HepG2 (cell line): ENCODE results near the gene SH2D3A. TPM values are rescaled to one million over a fixed set of nuclear protein-coding genes. Genes with fewer than 3 reads are reported as not detected.

Experiments used
- CCAR2 ChIP-seq: fragments of 200-400 bp; formaldehyde crosslinking; optimal IDR thresholded peaks from 2 replicates; pipeline ENCODE3; 2018; ENCODE audit warnings: low read depth, mild to moderate bottlenecking, low read length, moderate library complexity
- FOXK1 ChIP-seq: sonication (generic); formaldehyde crosslinking; IDR thresholded peaks from 2 replicates; pipeline ENCODE4 v1.4.0; 2020; ENCODE audit warnings: low read depth, missing genetic modification reagents, borderline replicate concordance
- GTF3A ChIP-seq: sonication (generic); formaldehyde crosslinking; conservative IDR thresholded peaks from 2 replicates; pipeline ENCODE4 v1.4.0; 2020; ENCODE audit warnings: mild to moderate bottlenecking, missing genetic modification reagents
- MLXIP ChIP-seq: sonication (generic); formaldehyde crosslinking; IDR thresholded peaks from 2 replicates; pipeline ENCODE4 v1.9.0; 2021; ENCODE audit warnings: missing genetic modification reagents, borderline replicate concordance
- NONO ChIP-seq, 2 experiments: fragments of 450-650 bp in 1 of 2; sonication (generic) in 1 of 2; formaldehyde crosslinking in 1 of 2; IDR thresholded peaks in 1 of 2; conservative IDR thresholded peaks in 1 of 2; 2 replicates each; pipeline versions ENCODE4 v1.6.1 to v1.8.0; 2017 to 2022; ENCODE audit warnings: mild to moderate bottlenecking in 1 of 2, missing genetic modification reagents in 1 of 2, moderate library complexity in 1 of 2
- PRDM15 ChIP-seq: sonication (generic); formaldehyde crosslinking; IDR thresholded peaks from 2 replicates; pipeline ENCODE4 v1.4.0; 2020; ENCODE audit warnings: missing genetic modification reagents
- ZBTB3 ChIP-seq: sonication (generic); formaldehyde crosslinking; IDR thresholded peaks from 2 replicates; pipeline ENCODE4 v1.4.0; 2020; ENCODE audit warnings: low read depth, mild to moderate bottlenecking, moderate library complexity, missing genetic modification reagents, borderline replicate concordance
- ZFP82 ChIP-seq: sonication (generic); formaldehyde crosslinking; IDR thresholded peaks from 2 replicates; pipeline ENCODE4 v1.5.1; 2020; ENCODE audit warnings: mild to moderate bottlenecking, missing genetic modification reagents, borderline replicate concordance
- ZGPAT ChIP-seq: IDR thresholded peaks from 2 replicates; pipeline ENCODE4 v1.6.1; 2016; ENCODE audit warnings: mild to moderate bottlenecking
- ZNF138 ChIP-seq: sonication (generic); formaldehyde crosslinking; IDR thresholded peaks from 2 replicates; pipeline ENCODE4 v1.5.0; 2020; ENCODE audit warnings: mild to moderate bottlenecking, low read depth, missing genetic modification reagents
- ZNF333 ChIP-seq: sonication (generic); formaldehyde crosslinking; IDR thresholded peaks from 2 replicates; pipeline ENCODE4 v1.4.0; 2020; ENCODE audit warnings: mild to moderate bottlenecking, missing genetic modification reagents, borderline replicate concordance
- ZNF503 ChIP-seq: sonication (generic); formaldehyde crosslinking; IDR thresholded peaks from 2 replicates; pipeline ENCODE4 v1.4.0; 2020; ENCODE audit warnings: missing genetic modification reagents
- ZNF687 ChIP-seq: sonication (generic); formaldehyde crosslinking; IDR thresholded peaks from 2 replicates; pipeline ENCODE4 v1.5.1; 2020; ENCODE audit warnings: mild to moderate bottlenecking, missing genetic modification reagents, moderate library complexity
- polyA plus RNA-seq, 8 experiments: library from polyadenylated mRNA; depleted of rRNA in 3 of 8; stranded (reverse) in 7 of 8; unstranded in 1 of 8; fragments of >200 nt; fragmentation: Illumina TruSeq in 4 of 8; extraction: Trizol in 4 of 8; gene quantifications; 2 replicates each; pipeline versions ENCODE4 v1.2.1 to v1.2.3, GENCODE V29; 2011 to 2016; ENCODE audit warnings: low read depth in 4 of 8, missing spikeins in 1 of 8, mixed read lengths in 1 of 8; ENCODE audit not compliant: insufficient read depth in 1 of 8
- total RNA-seq, 5 experiments: library from RNA; depleted of rRNA; stranded (reverse); fragments of >200 nt; fragmentation: Illumina TruSeq; extraction: Trizol; gene quantifications; 2 replicates each; pipeline ENCODE4 v1.2.3, GENCODE V29; 2016; ENCODE audit warnings: low read depth in 1 of 5

The SH2D3A gene
- total and polyA plus RNA-seq, 2 of the 13 experiments (the other 11 are each of a cell fraction or from before 2014, with no cell fraction given): 1.0 to 2.2 TPM

GRCh38 chr19:6734096-6734696 is 33.0 kb downstream of the SH2D3A start (continued):
- TF ChIP-seq MLXIP (CRISPR knock-in tag) (no peak), PRDM15 (CRISPR knock-in tag) (no peak), ZGPAT (CRISPR knock-in tag) (0 out of 2 replicates have a peak, but pooled peaks have one; percentile 50), ZNF503 (CRISPR knock-in tag) (no peak), ZNF333 (no peak), ZBTB3 (CRISPR knock-in tag) (no peak), FOXK1 (peak; percentile 72; the same call in 1 of the 2 replicates), NONO (IDR thresholded peaks at IDR 0.05) (no peak), NONO (CRISPR knock-in tag; conservative IDR thresholded peaks at IDR 0.05) (0 out of 2 replicates have a peak, but pooled peaks have one; percentile 43), GTF3A (CRISPR knock-in tag) (no peak), ZNF687 (peak; percentile 90), ZFP82 (CRISPR knock-in tag) (no peak), CCAR2 (no peak), ZNF138 (CRISPR knock-in tag) (no peak)
